ENCODE results near the gene MARCHF11.

Gene MARCHF11

GRCh38 chr5:16179511-16179935, at the start of gene MARCHF11:
TSS of gene MARCHF11 (minus strand) at chr5:16179791. CDS start at chr5:16179575, 216 bp downstream.
- no peak for DNase-seq (ENCODE audit: low spot score)

- DNase-seq (ENCODE audit: low spot score) = no peak
Measured at GRCh38 chr5:16225927-16226326, 46.3 kb upstream of the MARCHF11 start.

- DNase-seq (ENCODE audit: low spot score) = no peak
Measured at GRCh38 chr5:16192311-16192710, 12.7 kb upstream of the MARCHF11 start.

GRCh38 chr5:16180789-16181082, 1.1 kb upstream of the MARCHF11 start:
- no peak for DNase-seq (ENCODE audit: low spot score)

GRCh38 chr5:16179936-16180788, 571 bp upstream of the MARCHF11 start:
- no peak for DNase-seq (ENCODE audit: low spot score)

GRCh38 chr5:16178745-16179372, 732 bp downstream of the MARCHF11 start:
- DNase-seq (ENCODE audit: low spot score) = peak; percentile 9

GRCh38 chr5:16169550-16169949, 10.0 kb downstream of the MARCHF11 start:
- no peak for DNase-seq (ENCODE audit: low spot score)

- DNase-seq (ENCODE audit: low spot score) = peak; percentile 31
Measured at GRCh38 chr5:16160706-16161105, 18.9 kb downstream of the MARCHF11 start.

- no peak for DNase-seq (ENCODE audit: low spot score)
Measured at GRCh38 chr5:16159636-16160035, 20.0 kb downstream of the MARCHF11 start.

- no peak for DNase-seq (ENCODE audit: low spot score)
Measured at GRCh38 chr5:16156152-16156551, 23.4 kb downstream of the MARCHF11 start.

GRCh38 chr5:16152601-16153568, 26.7 kb downstream of the MARCHF11 start:
- DNase-seq (ENCODE audit: low spot score) = no peak

GRCh38 chr5:16149621-16150020, 30.0 kb downstream of the MARCHF11 start:
- no peak for DNase-seq (ENCODE audit: low spot score)

- no peak for DNase-seq (ENCODE audit: low spot score)
Measured at GRCh38 chr5:16147179-16147900, 32.3 kb downstream of the MARCHF11 start.

GRCh38 chr5:16144416-16144815, 35.2 kb downstream of the MARCHF11 start:
- DNase-seq (ENCODE audit: low spot score) = no peak

- no peak for DNase-seq (ENCODE audit: low spot score)
Measured at GRCh38 chr5:16143361-16144049, 36.1 kb downstream of the MARCHF11 start.

GRCh38 chr5:16140944-16141343, 38.6 kb downstream of the MARCHF11 start:
- DNase-seq (ENCODE audit: low spot score) = no peak

- no peak for DNase-seq (ENCODE audit: low spot score)
Measured at GRCh38 chr5:16140417-16140816, 39.2 kb downstream of the MARCHF11 start.

- no peak for DNase-seq (ENCODE audit: low spot score)
Measured at GRCh38 chr5:16137177-16137576, 42.4 kb downstream of the MARCHF11 start.

GRCh38 chr5:16135506-16135905, 44.1 kb downstream of the MARCHF11 start:
- DNase-seq (ENCODE audit: low spot score) = no peak

- DNase-seq (ENCODE audit: low spot score) = no peak
Measured at GRCh38 chr5:16135003-16135402, 44.6 kb downstream of the MARCHF11 start.

- no peak for DNase-seq (ENCODE audit: low spot score)
Measured at GRCh38 chr5:16134204-16134603, 45.4 kb downstream of the MARCHF11 start.

Measured in COLO829 (cell line).